B cell (primary cell): Measurements from ENCODE around the gene PAQR4. TPM values are rescaled to one million over a fixed set of nuclear protein-coding genes. Genes with fewer than 3 reads are reported as not detected.

Source experiments
- ATAC-seq: fragments of 200-7000 bp; cut with Tn5 transposase; one replicate; pipeline ENCODE4 v1.10.0; 2021; ENCODE audit warnings: low read depth, mild to moderate bottlenecking, moderate number of reproducible peaks, moderate library complexity
- CTCF ChIA-PET: fragments of 350-600 bp; sonication (Branson Sonifier 250); formaldehyde crosslinking; loops from one replicate; lab custom pipeline; 2021; ENCODE audit warnings: antibody characterized with exemption, inconsistent platforms; lab: Charles Lee
- POLR2A ChIA-PET: fragments of 350-600 bp; sonication (Branson Sonifier 250); formaldehyde crosslinking; loops from one replicate; lab custom pipeline; 2021; ENCODE audit warnings: antibody characterized with exemption; lab: Charles Lee
- DNase-seq: peaks from one replicate; pipeline ENCODE4 v3.0.0; 2013
- H2AFZ ChIP-seq: 2 replicates; pipeline ENCODE4 v1.6.1; 2012; ENCODE audit warnings: mild to moderate bottlenecking, low read depth, low read length; ENCODE audit not compliant: insufficient read depth, poor library complexity, severe bottlenecking
- H3K27ac ChIP-seq, 2 donors: 1 replicate in 1 of 2; 2 replicates in 1 of 2; pipeline ENCODE4 v1.5.1; 2012 to 2013; ENCODE audit warnings: low read length in 2 of 2, mild to moderate bottlenecking in 2 of 2, moderate library complexity in 1 of 2
- H3K27me3 ChIP-seq, 4 experiments: fragments of 200-600 bp in 1 of 4; sonication (generic) in 1 of 4; replicated peaks in 1 of 4; 1 replicate in 2 of 4; 2 replicates in 2 of 4; pipeline versions ENCODE4 v1.6.1 to v1.7.0; 2013 to 2016; ENCODE audit warnings: low read length in 3 of 4, mild to moderate bottlenecking in 2 of 4, mixed read lengths in 1 of 4, moderate library complexity in 1 of 4; ENCODE audit not compliant: insufficient read depth in 4 of 4, control insufficient read depth in 3 of 4; ENCODE audit errors: control extremely low read depth in 1 of 4
- H3K36me3 ChIP-seq, 2 experiments: replicated peaks in 1 of 2; 1 replicate in 1 of 2; 2 replicates in 1 of 2; pipeline versions ENCODE4 v1.6.1 to v1.7.1; 2013; ENCODE audit warnings: low read length in 1 of 2; ENCODE audit not compliant: insufficient read depth in 2 of 2, control insufficient read depth in 1 of 2; ENCODE audit errors: control extremely low read depth in 1 of 2, extremely low read depth in 1 of 2
- H3K4me1 ChIP-seq, 2 donors: fragments of 200-600 bp in 1 of 2; sonication (generic) in 1 of 2; 1 replicate in 1 of 2; 2 replicates in 1 of 2; pipeline versions ENCODE4 v1.5.1 to v1.6.1; 2013 to 2017; ENCODE audit warnings: low read length in 2 of 2; ENCODE audit not compliant: control insufficient read depth in 2 of 2, insufficient read depth in 2 of 2
- H3K4me2 ChIP-seq: replicated peaks from 2 replicates; pipeline ENCODE3; 2012; ENCODE audit warnings: mild to moderate bottlenecking, low read depth, low read length; ENCODE audit not compliant: poor library complexity, severe bottlenecking
- H3K4me3 ChIP-seq, 5 experiments: fragments of 200-600 bp in 1 of 5; sonication (generic) in 1 of 5; 1 replicate in 3 of 5; 2 replicates in 2 of 5; pipeline versions ENCODE4 v1.5.1 to v1.7.0; 2011 to 2016; ENCODE audit warnings: low read length in 4 of 5, mild to moderate bottlenecking in 4 of 5, low read depth in 2 of 5, control low read depth in 1 of 5, moderate library complexity in 1 of 5; ENCODE audit not compliant: insufficient read depth in 1 of 5; ENCODE audit errors: control extremely low read depth in 1 of 5, extremely low read depth in 1 of 5
- H3K79me2 ChIP-seq: fragments of 200-600 bp; sonication (generic); one replicate; pipeline ENCODE4 v1.6.0; 2016; ENCODE audit warnings: low read length; ENCODE audit not compliant: control insufficient read depth, insufficient read depth
- H3K9ac ChIP-seq: fragments of 200-600 bp; sonication (generic); 2 replicates; pipeline ENCODE4 v1.6.1; 2017; ENCODE audit warnings: mild to moderate bottlenecking, low read length, moderate library complexity
- H3K9me3 ChIP-seq, 3 donors: one replicate each; pipeline versions ENCODE4 v1.6.1 to v1.7.1; 2013; ENCODE audit warnings: low read length in 2 of 3; ENCODE audit not compliant: control insufficient read depth in 2 of 3, insufficient read depth in 1 of 3; ENCODE audit errors: control extremely low read depth in 1 of 3
- H4K20me1 ChIP-seq: 2 replicates; pipeline ENCODE4 v1.6.0; 2012; ENCODE audit warnings: mild to moderate bottlenecking, low read length; ENCODE audit not compliant: insufficient read depth, control insufficient read depth, poor library complexity, severe bottlenecking
- H3K27ac Mint-ChIP-seq: one replicate; pipeline ENCODE4 v1.8.0; 2021; ENCODE audit warnings: mixed read lengths
- H3K27me3 Mint-ChIP-seq: one replicate; pipeline ENCODE4 v1.8.0; 2021; ENCODE audit warnings: mixed read lengths
- H3K4me1 Mint-ChIP-seq: one replicate; pipeline ENCODE4 v1.8.0; 2021; ENCODE audit warnings: mixed read lengths
- H3K4me3 Mint-ChIP-seq: one replicate; pipeline ENCODE4 v1.8.0; 2021; ENCODE audit warnings: mixed read lengths
- H3K9me3 Mint-ChIP-seq: one replicate; pipeline ENCODE4 v1.8.0; 2022; ENCODE audit warnings: mixed read lengths; ENCODE audit not compliant: insufficient read depth
- CTCF ChIP-seq: fragments of 200-600 bp; IDR thresholded peaks from one replicate; pipeline ENCODE4 v1.8.0; 2022; ENCODE audit warnings: antibody characterized with exemption, mild to moderate bottlenecking
- EZH2 ChIP-seq: IDR thresholded peaks from 2 replicates; pipeline ENCODE4 v1.6.1; 2012; ENCODE audit warnings: borderline replicate concordance, low read depth, mild to moderate bottlenecking, moderate library complexity, low read length; ENCODE audit not compliant: insufficient read depth, poor library complexity, severe bottlenecking
- WGBS: methylation state at CpG from one replicate; pipeline ENCODE4 v1.1.5; 2013; ENCODE audit warnings: missing lambda C conversion rate; ENCODE audit not compliant: insufficient coverage; 5-methylcytosine and 5-hydroxymethylcytosine counted together
- intact Hi-C: fragments of 100-400 bp; cut with micrococcal nuclease; formaldehyde crosslinking; loops from one replicate; pipeline ENCODE4 v1.10.0; 2022
- polyA plus RNA-seq: library from polyadenylated mRNA; depleted of rRNA; stranded (reverse); fragments of >200 nt; gene quantifications from 2 replicates; pipeline ENCODE4 v1.2.3, GENCODE V29; 2012
- total RNA-seq, 2 donors: library from RNA; stranded (reverse); fragments of 120-200 nt in 1 of 2; gene quantifications; 1 replicate in 1 of 2; 2 replicates in 1 of 2; pipeline versions ENCODE4 v1.2.3 to v1.2.4, GENCODE V29; 2013 to 2022

Gene PAQR4
- total and polyA plus RNA-seq, 2 donors (not counting 1 experiment from before 2014, with no cell fraction given): 2.6 to 2.8 TPM

GRCh38 chr16:2987833-2988232, 18.7 kb downstream of the PAQR4 start:
- Histone ChIP-seq H3K4me3 (no peak overlapping the region), H3K27me3 (peaks cover 0 to 4% (median 0%) of the 10 kb centered on the region in 4 experiments), H3K9ac (no peak overlapping the region), H3K9me3 (no peaks in the 10 kb centered on the region), H3K4me2 (no peak overlapping the region), H2AFZ (no peak overlapping the region), H3K27ac (no peak overlapping the region), H3K79me2 (no peaks in the 10 kb centered on the region), H3K36me3 (no peaks in the 10 kb centered on the region), H4K20me1 (no peaks in the 10 kb centered on the region), H3K4me1 (peaks cover 4 to 13% of the 10 kb centered on the region in 2 donors)
- H3K27ac Mint-ChIP-seq: no peak overlapping the region
- intact Hi-C loops: no loop called here
- H3K9me3 Mint-ChIP-seq: no peaks in the 10 kb centered on the region
- H3K4me1 Mint-ChIP-seq: peaks cover 6% of the 10 kb centered on the region
- no peak for ATAC-seq
- ChIA-PET CTCF (no interaction called here), POLR2A (no interaction called here)
- H3K4me3 Mint-ChIP-seq: no peak overlapping the region
- TF ChIP-seq CTCF (no peak), EZH2 (no peak)
- no peak for DNase-seq
- no peaks in the 10 kb centered on the region for H3K27me3 Mint-ChIP-seq
- 81% methylated on average over 8 of the region's 8 CpGs for WGBS

GRCh38 chr16:2988590-2989099, 19.5 kb downstream of the PAQR4 start:
- intact Hi-C loops: no loop called here
- no peak overlapping the region for H3K27ac ChIP-seq
- H3K79me2 ChIP-seq: no peaks in the 10 kb centered on the region
- WGBS: 89% methylated on average over 7 of the region's 8 CpGs
- no peaks in the 10 kb centered on the region for H3K9me3 Mint-ChIP-seq
- no peak overlapping the region for H2AFZ ChIP-seq
- no peaks in the 10 kb centered on the region for H3K27me3 Mint-ChIP-seq
- ATAC-seq (no peak), DNase-seq (no peak)
- H3K4me1 ChIP-seq: peaks cover 0 to 5% of the 10 kb centered on the region in 2 donors
- peaks cover 2% of the 10 kb centered on the region for H3K4me1 Mint-ChIP-seq
- H3K27me3 ChIP-seq: peaks cover 0 to 4% (median 0%) of the 10 kb centered on the region in 4 experiments
- no peak for TF ChIP-seq CTCF
- no peak for TF ChIP-seq EZH2
- H3K27ac Mint-ChIP-seq: no peak overlapping the region
- H3K36me3 ChIP-seq: no peaks in the 10 kb centered on the region
- H3K9me3 ChIP-seq: no peaks in the 10 kb centered on the region
- no peak overlapping the region for H3K4me3 ChIP-seq
- POLR2A ChIA-PET: interaction anchor here (0.7 kb wide), 1 partner anchor 210 kb away, joined by 3 read pairs; no protein-coding TSS in a partner anchor
- no peak overlapping the region for H3K4me2 ChIP-seq
- H3K9ac ChIP-seq: no peak overlapping the region
- CTCF ChIA-PET: no interaction called here
- H3K4me3 Mint-ChIP-seq: no peak overlapping the region
- no peaks in the 10 kb centered on the region for H4K20me1 ChIP-seq
